K562 (cell line): ENCODE measurements around the gene HAL. TPM values are rescaled to one million over a fixed set of nuclear protein-coding genes. Genes with fewer than 3 reads are reported as not detected.

ENCODE experiments used
- ATAC-seq: fragments of 200-7000 bp; cut with Tn5 transposase; 3 replicates; pipeline ENCODE4 v1.9.1; 2020; ENCODE audit warnings: moderate library complexity
- BruUV-seq: library from RNA; stranded (reverse); fragments of 400-500 nt; replicated peaks from 2 replicates; lab custom pipeline; 2021; lab: Mats Ljungman, UMichigan
- CTCF ChIA-PET: fragments of 300-600 bp; formaldehyde crosslinking; extraction: SDS; loops from one replicate; lab custom pipeline; 2021; ENCODE audit warnings: low intra/inter-chr PET ratio; lab: Yijun Ruan, JAX
- POLR2A ChIA-PET: fragments of 300-600, 350-650 bp; sonication (Branson Sonifier 250); formaldehyde crosslinking; extraction: SDS; loops from one replicate; lab custom pipeline; 2021; ENCODE audit warnings: antibody characterized with exemption, inconsistent platforms; lab: Yijun Ruan, JAX
- DNase-seq, 4 experiments: peaks; one replicate each; pipeline versions ENCODE4 v3.0.0 to v3.0.0-alpha.2; 2011 to 2018; ENCODE audit warnings: low spot score in 3 of 4, mixed read lengths in 3 of 4; ENCODE audit errors: extremely low read depth in 1 of 4
- FAIRE-seq: peaks from 2 replicates; lab custom pipeline; 2011; peaks lifted over from hg19 to GRCh38; lab: Jason Lieb, UNC
- H2AFZ ChIP-seq: 2 replicates; pipeline ENCODE4 v1.6.0; 2011; ENCODE audit warnings: low read depth, low read length, control low read depth, inconsistent platforms
- H3K27ac ChIP-seq: fragments of 200-600 bp; 3 replicates; pipeline ENCODE4 v1.8.0; 2011; ENCODE audit warnings: low read depth, mild to moderate bottlenecking, control low read depth, inconsistent platforms, low read length, moderate library complexity, mixed read lengths; ENCODE audit errors: extremely low read depth
- H3K27me3 ChIP-seq, 2 experiments: fragments of 300-600 bp in 1 of 2; 2 replicates in 1 of 2; 3 replicates in 1 of 2; pipeline versions ENCODE4 v1.6.0 to v1.8.0; 2011; ENCODE audit warnings: inconsistent platforms in 2 of 2, low read length in 2 of 2, mild to moderate bottlenecking in 1 of 2, mixed read lengths in 1 of 2, moderate library complexity in 1 of 2; ENCODE audit not compliant: control insufficient read depth in 2 of 2, insufficient read depth in 2 of 2
- H3K36me3 ChIP-seq: fragments of 300-600 bp; 3 replicates; pipeline ENCODE4 v1.8.0; 2011; ENCODE audit warnings: mild to moderate bottlenecking, low read length, inconsistent platforms; ENCODE audit not compliant: control insufficient read depth, insufficient read depth
- H3K4me1 ChIP-seq, 2 experiments: fragments of 200-600 bp in 1 of 2; replicated peaks in 1 of 2; 2 replicates in 1 of 2; 3 replicates in 1 of 2; pipeline versions ENCODE4 v1.5.1 to v1.8.0; 2011; ENCODE audit warnings: inconsistent platforms in 2 of 2, low read length in 2 of 2, mild to moderate bottlenecking in 1 of 2, mixed read lengths in 1 of 2, moderate library complexity in 1 of 2; ENCODE audit not compliant: control insufficient read depth in 2 of 2, insufficient read depth in 2 of 2
- H3K4me2 ChIP-seq: 2 replicates; pipeline ENCODE4 v1.6.1; 2011; ENCODE audit warnings: low read length, control low read depth, inconsistent platforms, mixed read lengths; ENCODE audit not compliant: insufficient read depth
- H3K4me3 ChIP-seq: fragments of 200-600 bp; sonication (generic), shearing (Covaris generic); 2 replicates; pipeline ENCODE4 v1.5.1; 2016; ENCODE audit warnings: control low read depth, inconsistent platforms
- H3K79me2 ChIP-seq: fragments of 200-600 bp; 3 replicates; pipeline ENCODE4 v1.8.0; 2011; ENCODE audit warnings: low read length, inconsistent platforms; ENCODE audit not compliant: control insufficient read depth, insufficient read depth
- H3K9ac ChIP-seq, 2 experiments: 2 replicates each; pipeline versions ENCODE4 v1.6.0 to v1.6.1; 2011; ENCODE audit warnings: low read depth in 2 of 2, low read length in 2 of 2, control low read depth in 1 of 2, inconsistent platforms in 1 of 2, mild to moderate bottlenecking in 1 of 2, mixed read lengths in 1 of 2; ENCODE audit not compliant: insufficient read depth in 1 of 2
- H3K9me1 ChIP-seq: one replicate; pipeline ENCODE4 v1.6.0; 2011; ENCODE audit warnings: inconsistent platforms, mild to moderate bottlenecking, low read length, moderate library complexity; ENCODE audit not compliant: control insufficient read depth, insufficient read depth
- H3K9me3 ChIP-seq: replicated peaks from 2 replicates; pipeline ENCODE4 v1.5.1; 2011; ENCODE audit warnings: low read depth, low read length, inconsistent platforms; ENCODE audit not compliant: control insufficient read depth, insufficient read depth
- H4K20me1 ChIP-seq: replicated peaks from 2 replicates; pipeline ENCODE4 v1.6.1; 2011; ENCODE audit warnings: low read length, inconsistent platforms, mixed read lengths; ENCODE audit not compliant: control insufficient read depth, insufficient read depth
- BACH1 ChIP-seq: fragments of 200-800 bp; sonication (Bioruptor generic); IDR thresholded peaks from 2 replicates; pipeline ENCODE4 v1.6.1; 2016; ENCODE audit warnings: missing genetic modification characterization, missing compliant biosample characterization
- ELK1 ChIP-seq: sonication (generic); formaldehyde crosslinking; IDR thresholded peaks from 2 replicates; pipeline ENCODE4 v1.8.1; 2022; ENCODE audit warnings: missing genetic modification reagents
- RFX5 ChIP-seq: IDR thresholded peaks from 2 replicates; pipeline ENCODE4 v1.6.1; 2011; ENCODE audit warnings: low read depth, mild to moderate bottlenecking, improper control_type of control experiment, low read length
- ZNF639 ChIP-seq, 2 experiments: fragments of 200-800 bp in 1 of 2; sonication (Bioruptor generic) in 1 of 2; sonication (generic) in 1 of 2; formaldehyde crosslinking in 1 of 2; IDR thresholded peaks in 1 of 2; conservative IDR thresholded peaks in 1 of 2; 2 replicates each; pipeline versions ENCODE4 v1.5.0 to v1.6.1; 2016 to 2020; ENCODE audit warnings: missing compliant biosample characterization in 1 of 2, missing genetic modification characterization in 1 of 2, missing genetic modification reagents in 1 of 2
- WGBS: fragments of 100-300 bp; shearing (Covaris generic); methylation state at CpG from one replicate; pipeline ENCODE4 v1.1.6; 2016; ENCODE audit warnings: low coverage, mixed read lengths; ENCODE audit not compliant: insufficient coverage; ENCODE audit errors: missing lambda C conversion rate; 5-methylcytosine and 5-hydroxymethylcytosine counted together
- in situ Hi-C: fragments of 300-500 bp; cut with MboI; formaldehyde crosslinking; loops from 4 replicates; pipeline ENCODE4 v1.15.0; 2018; ENCODE audit warnings: inconsistent platforms, mixed read lengths
- intact Hi-C: fragments of 100-400 bp; cut with micrococcal nuclease; formaldehyde crosslinking; loops from 2 replicates; pipeline ENCODE4 v1.14.2; 2022
- polyA plus RNA-seq, 8 experiments: library from polyadenylated mRNA; depleted of rRNA in 4 of 8; stranded (reverse) in 5 of 8; unstranded in 3 of 8; fragments of >200 nt; fragmentation: Nextera tagmentation in 2 of 8; fragmentation: Illumina TruSeq in 1 of 8; extraction: Ambion mirVana in 2 of 8; extraction: Trizol in 1 of 8; gene quantifications; 2 replicates each; pipeline versions ENCODE4 v1.2.1 to v1.2.3, GENCODE V29; 2011 to 2014; ENCODE audit warnings: inconsistent platforms in 1 of 8, missing spikeins in 1 of 8
- total RNA-seq, 7 experiments: library from RNA; depleted of rRNA in 6 of 7; stranded (reverse); fragments of >200 nt in 6 of 7; fragmentation: Illumina TruSeq in 2 of 7; extraction: Trizol in 2 of 7; gene quantifications; 2 replicates each; pipeline versions ENCODE4 v1.2.1 to v1.2.3, GENCODE V29; 2011 to 2021; ENCODE audit warnings: low replicate concordance in 1 of 7

The HAL gene
- total and polyA plus RNA-seq, 9 of the 15 experiments (the other 6 are each of a cell fraction or from before 2014, with no cell fraction given): 0.03 to 0.36 (median 0.20) TPM; not detected in 4

GRCh38 chr12:95949477-95950206 lies 46.5 kb downstream of the HAL start:
- Histone ChIP-seq H3K27me3 (no peaks in the 10 kb centered on the region), H3K79me2 (no peaks in the 10 kb centered on the region), H3K9me3 (no peaks in the 10 kb centered on the region), H3K9me1 (no peaks in the 10 kb centered on the region), H3K27ac (no peak overlapping the region), H2AFZ (no peak overlapping the region), H4K20me1 (no peaks in the 10 kb centered on the region), H3K36me3 (no peaks in the 10 kb centered on the region), H3K4me2 (no peak overlapping the region), H3K4me3 (no peak overlapping the region), H3K9ac (no peak overlapping the region), H3K4me1 (no peaks in the 10 kb centered on the region)
- BruUV-seq: no TSS peak
- TF ChIP-seq RFX5 (no peak), ZNF639 (CRISPR knock-in tag; conservative IDR thresholded peaks at IDR 0.05 in 1 of 2, IDR thresholded peaks at IDR 0.05 in 1 of 2) (no peak), ELK1 (CRISPR knock-in tag) (no peak), BACH1 (tag) (no peak)
- in situ Hi-C loops: no loop called here
- DNase-seq (no peak), ATAC-seq (no peak), FAIRE-seq (no peak)
- CTCF ChIA-PET: no interaction called here
- POLR2A ChIA-PET: no interaction called here
- WGBS: 2% methylated on average over 4 of the region's 4 CpGs
- intact Hi-C loops: no loop called here
